Measurements from ENCODE around the gene MAP3K7. TPM values are rescaled to one million over a fixed set of nuclear protein-coding genes. Genes with fewer than 3 reads are reported as not detected.

MAP3K7 gene
- total and polyA plus RNA-seq, 2 of the 4 experiments (the other 2 are of a cell fraction), result 26.5 to 29.9 TPM

DNA sequence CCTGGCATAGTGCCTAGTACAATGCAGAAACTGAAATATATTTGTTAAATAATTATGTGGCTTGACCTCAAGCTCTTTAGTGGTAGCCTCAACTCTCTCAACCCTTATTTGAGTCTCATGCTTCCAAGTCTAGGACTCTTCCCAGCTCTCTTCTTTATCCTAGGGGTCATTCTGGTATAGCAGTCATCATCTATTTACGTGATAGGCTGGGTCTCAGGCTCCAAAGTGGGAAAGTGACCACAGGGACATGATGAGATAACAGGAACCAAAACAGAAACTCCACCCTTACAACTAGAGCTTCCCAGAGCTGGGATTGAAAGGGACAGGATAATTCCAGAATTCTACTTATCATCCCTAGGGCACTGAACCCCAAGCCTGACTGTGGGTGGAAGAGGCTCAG is 17.7 kb upstream of the MAP3K7 start:
- peaks cover 8% of the 10 kb centered on the region for H3K27me3 ChIP-seq (ENCODE audit: control insufficient read depth, insufficient read depth, low read length)
- no peaks in the 10 kb centered on the region for H3K9me1 ChIP-seq (ENCODE audit: insufficient read depth, low read length)
- WGBS, 2 experiments (ENCODE audit: extremely low coverage in 2 of 2, insufficient read length in 1 of 2), result no CpG with 5 or more reads among the region's 1 CpG
- DNase-seq, result no peak
- no peak overlapping the region for H2AFZ ChIP-seq (replicated peaks; ENCODE audit: low read length, poor library complexity)
- H4K8ac ChIP-seq (ENCODE audit: low read depth in 2 of 2, low read length in 2 of 2), result no peak overlapping the region
- no peaks in the 10 kb centered on the region for H3K36me3 ChIP-seq (ENCODE audit: control insufficient read depth, insufficient read depth, low read length)
- H2AK9ac ChIP-seq (replicated peaks; ENCODE audit: low read depth, low read length, poor library complexity), result no peak overlapping the region
- ChIA-PET POLR2A (ENCODE audit: unreplicated experiment) (no interaction called here), CTCF (no interaction called here)
- BruUV-seq (replicated peaks), result no TSS peak
- no peak overlapping the region for H3K56ac ChIP-seq (ENCODE audit: extremely low read depth, insufficient read depth, low read length)
- H2BK5ac ChIP-seq (ENCODE audit: low read depth, low read length, poor library complexity, severe bottlenecking), result no peak overlapping the region
- no peak overlapping the region for H2AK5ac ChIP-seq (ENCODE audit: low read depth, low read length)
- H3K14ac ChIP-seq (replicated peaks; ENCODE audit: low read depth, low read length), result no peak overlapping the region
- H3K18ac ChIP-seq (ENCODE audit: low read depth, low read length), result no peak overlapping the region
- H3K4me3 ChIP-seq (ENCODE audit: insufficient read depth, low read depth, low read length), result no peak overlapping the region
- no peak overlapping the region for H3K27ac ChIP-seq (ENCODE audit: insufficient read depth, low read length)
- intact Hi-C loops (cut with micrococcal nuclease) (no loop called here), in situ Hi-C loops (cut with MboI; ENCODE audit: low sequenced_read_pairs) (no loop called here), dilution Hi-C loops (cut with HindIII; ENCODE audit: low sequenced_read_pairs, unreplicated experiment) (no loop called here)
- TF ChIP-seq, protein P1, sequence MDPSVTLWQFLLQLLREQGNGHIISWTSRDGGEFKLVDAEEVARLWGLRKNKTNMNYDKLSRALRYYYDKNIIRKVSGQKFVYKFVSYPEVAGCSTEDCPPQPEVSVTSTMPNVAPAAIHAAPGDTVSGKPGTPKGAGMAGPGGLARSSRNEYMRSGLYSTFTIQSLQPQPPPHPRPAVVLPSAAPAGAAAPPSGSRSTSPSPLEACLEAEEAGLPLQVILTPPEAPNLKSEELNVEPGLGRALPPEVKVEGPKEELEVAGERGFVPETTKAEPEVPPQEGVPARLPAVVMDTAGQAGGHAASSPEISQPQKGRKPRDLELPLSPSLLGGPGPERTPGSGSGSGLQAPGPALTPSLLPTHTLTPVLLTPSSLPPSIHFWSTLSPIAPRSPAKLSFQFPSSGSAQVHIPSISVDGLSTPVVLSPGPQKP (IDR thresholded peaks at IDR 0.05; ENCODE audit: borderline replicate concordance, low read depth, low read length), result no peak
- TF ChIP-seq RAD21 (IDR thresholded peaks at IDR 0.05; ENCODE audit: low read length) (no peak), POLR2A (IDR thresholded peaks at IDR 0.05; ENCODE audit: low read depth, low read length) (no peak), RFX5 (IDR thresholded peaks at IDR 0.05; ENCODE audit: low read depth, low read length) (no peak)
- no peaks in the 10 kb centered on the region for H4K20me1 ChIP-seq (ENCODE audit: insufficient read depth, low read length)
- no peak overlapping the region for H3K4ac ChIP-seq (ENCODE audit: low read depth, low read length)
- no peak overlapping the region for H2BK15ac ChIP-seq (ENCODE audit: low read depth, low read length)
- H3K79me1 ChIP-seq (ENCODE audit: low read depth in 1 of 2, low read length in 2 of 2), result no peaks in the 10 kb centered on the region
- H4K91ac ChIP-seq (ENCODE audit: insufficient read depth, low read depth, low read length), result no peak overlapping the region
- H3K9ac ChIP-seq (ENCODE audit: low read depth, low read length), result no peak overlapping the region
- H2BK20ac ChIP-seq (ENCODE audit: low read depth, low read length), result no peak overlapping the region
- H3K4me1 ChIP-seq (ENCODE audit: control insufficient read depth, insufficient read depth, low read length), result no peaks in the 10 kb centered on the region
- H2BK120ac ChIP-seq (ENCODE audit: low read depth, low read length), result no peak overlapping the region
- no peaks in the 10 kb centered on the region for H3K9me3 ChIP-seq (ENCODE audit: control insufficient read depth, insufficient read depth, low read length)
- H3K4me2 ChIP-seq (ENCODE audit: low read depth, low read length), result no peak overlapping the region
- no peak overlapping the region for H3K23ac ChIP-seq (ENCODE audit: low read depth, low read length)
- H4K5ac ChIP-seq (ENCODE audit: low read depth, low read length), result no peak overlapping the region
- no peak for ATAC-seq (ENCODE audit: low read depth)
